Thymus (tissue), 11 donors: Measurements from ENCODE around the gene RAMP1. TPM values are rescaled to one million over a fixed set of nuclear protein-coding genes. Genes with fewer than 3 reads are reported as not detected.

Experiments used
- DNase-seq, 9 donors: peaks; one replicate each; pipeline ENCODE4 v3.0.0-alpha.2; 2013; ENCODE audit warnings: low spot score in 9 of 9, low read depth in 6 of 9, missing footprints in 1 of 9
- H3K27ac ChIP-seq, 2 donors: one replicate each; pipeline ENCODE4 v1.5.1; 2013; ENCODE audit warnings: control low read depth in 1 of 2, low read depth in 1 of 2, low read length in 1 of 2, mild to moderate bottlenecking in 1 of 2, moderate library complexity in 1 of 2
- H3K27me3 ChIP-seq, 2 donors: one replicate each; pipeline ENCODE4 v1.5.1; 2013; ENCODE audit warnings: low read length in 1 of 2; ENCODE audit not compliant: control insufficient read depth in 2 of 2, insufficient read depth in 1 of 2
- H3K36me3 ChIP-seq, 2 donors: one replicate each; pipeline ENCODE4 v1.5.1; 2013; ENCODE audit warnings: low read length in 1 of 2, mild to moderate bottlenecking in 1 of 2, moderate library complexity in 1 of 2; ENCODE audit not compliant: control insufficient read depth in 2 of 2, insufficient read depth in 2 of 2
- H3K4me1 ChIP-seq, 2 donors: one replicate each; pipeline ENCODE4 v1.5.1; 2013; ENCODE audit warnings: low read length in 2 of 2; ENCODE audit not compliant: control insufficient read depth in 2 of 2, insufficient read depth in 2 of 2
- H3K4me3 ChIP-seq, 2 donors: one replicate each; pipeline ENCODE4 v1.5.1; 2013; ENCODE audit warnings: low read length in 2 of 2, control low read depth in 1 of 2, mild to moderate bottlenecking in 1 of 2
- H3K9me3 ChIP-seq, 2 donors: one replicate each; pipeline ENCODE4 v1.5.1; 2013; ENCODE audit warnings: low read length in 1 of 2, mild to moderate bottlenecking in 1 of 2; ENCODE audit not compliant: control insufficient read depth in 2 of 2, insufficient read depth in 1 of 2
- WGBS: extraction: QIAGEN DNeasy Blood & Tissue Kit; methylation state at CpG from one replicate; pipeline ENCODE4 v1.1.7; 2013; 5-methylcytosine and 5-hydroxymethylcytosine counted together
- polyA plus RNA-seq: library from polyadenylated mRNA; stranded (reverse); fragments of 200-250 nt; gene quantifications from one replicate; pipeline ENCODE4 v1.2.3, GENCODE V29; 2013
- total RNA-seq: library from RNA; stranded (reverse); fragments of 120-200 nt; gene quantifications from one replicate; pipeline ENCODE4 v1.2.4, GENCODE V29; 2013
- donor health status: healthy.

RAMP1 gene
- total and polyA plus RNA-seq, 2 donors, result 6.3 to 32.7 TPM

DNA sequence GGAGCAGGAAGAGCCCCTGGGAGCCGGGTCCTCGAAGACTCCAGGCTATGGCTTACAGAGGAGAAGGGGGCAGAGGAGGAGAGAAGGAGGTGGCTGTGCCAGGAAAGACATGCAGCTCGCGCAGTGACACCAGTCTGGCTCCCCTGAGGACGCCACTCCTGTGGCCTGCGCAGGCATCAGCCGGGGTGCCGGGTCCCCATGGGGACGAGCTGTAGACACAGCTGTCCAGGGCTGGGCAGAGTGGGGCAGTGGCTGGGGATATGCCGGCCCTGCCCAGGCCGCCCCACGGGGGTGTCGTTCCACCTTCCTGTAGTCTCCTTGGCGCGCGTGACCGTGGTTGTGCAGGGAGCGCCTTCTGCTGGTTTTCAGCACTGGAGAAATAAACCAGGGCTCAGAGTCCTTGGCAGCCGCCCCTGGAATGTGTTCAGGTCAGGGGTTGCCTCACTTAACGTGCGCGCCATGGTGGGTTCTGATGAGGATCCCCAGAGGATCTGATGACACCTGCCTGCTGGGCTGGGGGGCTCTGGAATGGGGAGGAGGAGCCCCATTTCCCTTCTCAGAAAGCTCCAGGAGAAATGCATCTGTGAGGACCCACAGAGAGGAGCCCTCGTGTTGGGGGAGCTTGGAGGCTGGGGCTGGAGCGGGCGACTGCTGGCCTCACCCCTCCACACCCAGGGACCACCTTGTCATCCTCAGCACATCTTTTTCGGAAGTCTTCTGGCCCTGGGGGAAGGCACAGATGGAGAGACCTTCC, 26.7 kb downstream of the RAMP1 start:
- no peak for DNase-seq

DNA sequence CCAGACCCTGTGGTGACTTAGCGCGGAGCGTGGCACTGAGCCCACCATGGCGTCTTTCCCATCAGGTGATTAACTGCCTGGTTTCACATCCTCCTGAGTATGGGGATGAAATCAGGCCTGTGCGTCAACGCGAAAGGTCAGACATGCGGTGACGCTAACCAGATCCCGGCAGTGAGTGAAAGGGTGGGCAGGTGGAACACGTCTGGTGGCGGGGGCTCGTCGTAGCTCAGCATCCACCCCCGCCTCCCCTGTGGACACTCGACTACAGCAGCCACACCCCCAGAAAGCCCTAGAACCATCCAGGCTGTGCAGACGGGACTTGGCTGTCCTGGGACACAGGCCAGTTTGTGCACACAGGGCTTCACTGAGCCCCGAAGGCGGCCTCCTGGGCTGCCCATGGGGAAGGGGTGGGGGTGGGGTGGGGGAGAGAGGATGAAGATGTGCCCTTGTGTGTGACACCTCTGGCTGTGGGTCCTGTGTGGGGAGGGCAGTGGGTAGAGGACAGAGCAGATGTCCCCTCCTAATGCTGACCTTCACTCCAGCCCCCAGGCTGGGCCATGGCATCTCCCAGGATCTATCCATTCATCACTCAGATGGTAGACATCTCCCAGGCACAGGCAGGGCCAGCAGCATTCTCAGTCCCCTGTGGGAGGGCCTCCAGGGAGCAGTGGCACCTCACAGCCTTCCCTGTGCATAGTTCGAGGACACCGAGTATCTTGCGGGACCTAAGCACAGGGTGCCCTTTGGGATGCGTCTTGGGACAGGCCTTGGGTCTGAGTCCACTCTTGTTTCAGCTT, 27.5 kb downstream of the RAMP1 start:
- 96% methylated on average over 23 of the region's 23 CpGs for whole genome bisulfite sequencing
- no peak overlapping the region for H3K4me3 ChIP-seq
- no peak overlapping the region for H3K27ac ChIP-seq
- no peak for DNase-seq
- no peaks in the 10 kb centered on the region for H3K27me3 ChIP-seq
- H3K9me3 ChIP-seq, result no peaks in the 10 kb centered on the region
- H3K4me1 ChIP-seq, result no peaks in the 10 kb centered on the region
- no peaks in the 10 kb centered on the region for H3K36me3 ChIP-seq

More for the DNA sequence above, 26.7 kb downstream of the RAMP1 start:
- WGBS, result 95% methylated on average over 26 of the region's 26 CpGs
- Histone ChIP-seq H3K27ac (no peak overlapping the region), H3K9me3 (peaks cover 0 to under 1% of the 10 kb centered on the region in 2 donors), H3K27me3 (no peaks in the 10 kb centered on the region), H3K4me3 (no peak overlapping the region), H3K4me1 (no peaks in the 10 kb centered on the region), H3K36me3 (no peaks in the 10 kb centered on the region)

DNA sequence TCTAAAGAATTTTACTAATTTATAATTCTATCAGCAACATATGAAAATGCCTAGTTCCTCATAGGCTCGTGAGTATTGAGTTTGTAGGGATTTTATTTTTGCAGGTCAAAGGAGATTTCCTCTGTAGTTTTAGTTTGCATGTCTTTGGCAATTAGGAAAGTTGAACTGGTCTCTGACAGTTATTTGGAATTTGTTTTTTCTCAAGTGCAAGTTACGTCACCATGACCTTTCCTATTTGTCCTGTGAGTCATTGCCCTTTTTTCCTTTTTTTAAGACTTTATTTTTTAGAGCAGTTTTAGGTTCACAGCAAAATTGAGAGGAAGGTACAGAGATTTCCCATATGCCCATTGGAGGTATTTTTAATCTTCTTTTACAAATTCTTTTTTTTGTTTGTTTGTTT, 29.0 kb downstream of the RAMP1 start:
- H3K4me3 ChIP-seq, result no peak overlapping the region
- DNase-seq, result no peak
- H3K9me3 ChIP-seq, result no peaks in the 10 kb centered on the region
- WGBS, result 94% methylated on average over 2 of the region's 2 CpGs
- H3K27me3 ChIP-seq, result no peaks in the 10 kb centered on the region
- no peaks in the 10 kb centered on the region for H3K4me1 ChIP-seq
- no peak overlapping the region for H3K27ac ChIP-seq
- H3K36me3 ChIP-seq, result no peaks in the 10 kb centered on the region

DNA sequence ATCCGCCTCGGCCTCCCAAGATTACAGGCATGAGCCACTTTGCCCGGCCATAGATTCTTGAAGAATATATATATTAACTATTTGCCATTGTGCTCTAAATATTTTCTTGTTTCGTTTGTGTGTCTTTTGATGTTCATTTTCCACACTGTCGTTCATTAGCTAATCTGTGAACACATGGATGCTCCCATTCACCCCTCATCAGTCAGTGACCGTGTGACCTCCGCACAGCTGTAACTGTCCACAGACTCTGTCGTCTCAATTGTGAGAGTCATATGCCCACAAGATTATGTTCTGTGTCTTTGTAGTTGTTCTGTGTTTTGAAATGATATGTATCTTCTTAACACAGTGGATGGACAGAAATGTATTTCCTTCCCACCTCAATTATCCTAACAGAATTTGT, 29.6 kb downstream of the RAMP1 start:
- Histone ChIP-seq H3K27me3 (no peaks in the 10 kb centered on the region), H3K4me3 (no peak overlapping the region), H3K36me3 (no peaks in the 10 kb centered on the region), H3K9me3 (no peaks in the 10 kb centered on the region), H3K4me1 (no peaks in the 10 kb centered on the region), H3K27ac (no peak overlapping the region)
- 96% methylated on average over 8 of the region's 8 CpGs for WGBS
- DNase-seq, result no peak

DNA sequence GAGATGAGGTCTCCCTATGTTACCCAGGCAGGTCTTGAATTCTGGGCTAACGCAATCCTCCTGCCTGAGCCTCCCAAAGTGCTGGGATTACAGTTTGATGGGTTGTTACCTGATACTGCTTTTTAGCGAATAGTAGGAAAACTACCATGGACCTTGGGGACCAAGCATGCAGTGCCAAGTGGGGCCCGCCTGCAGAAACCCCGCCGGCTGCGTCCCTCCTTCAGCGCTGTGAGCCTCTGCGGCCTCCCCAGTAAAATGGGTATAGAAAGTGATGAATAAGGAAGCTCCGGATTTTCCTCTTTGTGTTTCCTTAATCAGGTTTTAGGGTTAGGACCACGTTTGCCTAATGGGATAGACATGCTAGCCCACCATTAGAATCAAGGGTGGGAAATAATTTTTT, 30.4 kb downstream of the RAMP1 start:
- no peaks in the 10 kb centered on the region for H3K36me3 ChIP-seq
- H3K27ac ChIP-seq, result no peak overlapping the region
- WGBS, result 98% methylated on average over 10 of the region's 10 CpGs
- no peaks in the 10 kb centered on the region for H3K27me3 ChIP-seq
- H3K9me3 ChIP-seq, result no peaks in the 10 kb centered on the region
- H3K4me1 ChIP-seq, result no peaks in the 10 kb centered on the region
- DNase-seq, result no peak
- no peak overlapping the region for H3K4me3 ChIP-seq

DNA sequence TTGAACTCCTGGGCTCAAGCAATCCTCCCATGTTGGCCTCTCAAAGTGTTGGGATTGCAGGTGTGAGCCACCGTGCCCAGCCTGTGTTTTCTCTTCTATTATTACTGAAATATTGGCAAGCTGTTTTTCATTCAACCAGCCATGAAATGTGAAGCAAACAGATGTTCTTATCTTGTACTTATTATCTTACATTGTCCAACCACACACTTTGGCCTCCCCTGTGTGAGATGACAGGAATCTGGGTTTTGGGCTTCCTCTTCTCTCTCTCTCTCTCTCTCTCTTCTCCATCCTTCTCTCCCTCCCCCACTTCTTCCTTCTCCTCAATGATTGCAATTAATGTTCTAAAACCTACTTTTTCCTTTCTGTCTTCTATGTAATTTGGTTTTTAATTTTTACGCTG, 33.1 kb downstream of the RAMP1 start:
- no peak for DNase-seq
- no peaks in the 10 kb centered on the region for H3K36me3 ChIP-seq
- no peaks in the 10 kb centered on the region for H3K27me3 ChIP-seq
- no peaks in the 10 kb centered on the region for H3K9me3 ChIP-seq
- H3K4me1 ChIP-seq, result no peaks in the 10 kb centered on the region
- WGBS, result 69% methylated on average over 2 of the region's 2 CpGs
- no peak overlapping the region for H3K4me3 ChIP-seq
- no peak overlapping the region for H3K27ac ChIP-seq

DNA sequence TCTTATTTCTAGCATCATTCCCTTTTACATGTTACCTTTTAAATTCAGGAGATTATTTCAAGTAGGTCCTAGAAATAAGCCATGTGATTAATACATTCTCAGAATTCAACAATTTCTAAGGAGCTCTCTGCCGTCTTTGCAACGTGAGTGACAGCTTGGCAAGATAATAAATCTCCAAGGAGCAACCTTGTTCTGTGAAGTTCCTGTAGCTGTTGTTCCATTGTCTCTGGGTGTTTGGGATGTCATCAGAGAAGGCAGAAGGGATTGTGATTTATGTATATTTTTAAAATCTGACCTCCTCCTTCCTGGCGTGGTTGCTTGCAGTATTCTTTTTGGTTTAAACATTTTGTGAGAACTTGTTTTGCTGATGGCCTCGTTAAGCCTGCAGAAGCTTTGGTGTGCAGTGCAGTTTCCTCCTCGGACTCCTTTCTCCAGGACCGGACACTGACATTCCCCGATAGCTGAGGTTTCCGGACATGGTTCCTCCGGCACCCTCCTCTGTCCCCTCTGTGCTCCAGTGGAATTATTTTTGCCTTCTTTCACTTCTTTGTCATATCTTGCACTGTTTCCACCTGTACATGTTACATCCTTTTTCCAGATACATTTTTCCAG, 33.7 kb downstream of the RAMP1 start:
- H3K27me3 ChIP-seq, result no peaks in the 10 kb centered on the region
- no peak overlapping the region for H3K27ac ChIP-seq
- no peaks in the 10 kb centered on the region for H3K36me3 ChIP-seq
- no peak overlapping the region for H3K4me3 ChIP-seq
- DNase-seq, result no peak
- H3K9me3 ChIP-seq, result no peaks in the 10 kb centered on the region
- peaks cover 0 to under 1% of the 10 kb centered on the region in 2 donors for H3K4me1 ChIP-seq
- WGBS, result 67% methylated on average over 9 of the region's 9 CpGs

DNA sequence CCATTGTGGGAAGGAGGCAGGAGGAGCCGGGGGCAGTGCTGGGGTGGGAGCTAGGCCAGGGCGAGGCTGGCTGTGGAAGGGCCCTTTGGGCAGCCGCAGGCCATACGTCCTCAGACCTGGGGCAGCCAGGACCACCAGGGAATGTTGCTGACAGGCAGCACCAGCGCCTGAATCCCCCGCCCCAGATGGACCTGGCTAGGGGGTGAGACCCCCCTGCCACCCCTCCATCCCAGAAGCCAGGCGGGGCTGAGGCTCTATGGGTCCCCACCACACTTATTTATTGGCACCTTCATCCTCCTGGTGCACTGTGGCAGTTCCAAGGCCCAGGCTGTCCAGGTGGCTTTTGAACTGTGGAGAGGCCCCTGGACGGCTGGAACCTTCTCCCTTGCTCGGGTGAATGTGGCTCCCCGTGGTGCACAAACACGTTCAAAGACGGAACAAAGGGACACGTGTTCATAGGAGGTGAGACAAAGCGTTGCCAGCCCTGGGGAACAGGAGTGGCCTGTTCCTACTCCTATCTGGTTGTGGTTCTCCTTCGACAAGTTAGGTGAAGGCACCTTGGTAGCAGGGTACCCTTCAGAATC, 35.1 kb downstream of the RAMP1 start:
- 98% methylated on average over 15 of the region's 15 CpGs for WGBS
- no peak for DNase-seq
- Histone ChIP-seq H3K9me3 (no peaks in the 10 kb centered on the region), H3K4me1 (peaks cover 3 to 9% of the 10 kb centered on the region in 2 donors), H3K4me3 (no peak overlapping the region), H3K27ac (no peak overlapping the region), H3K27me3 (no peaks in the 10 kb centered on the region), H3K36me3 (no peaks in the 10 kb centered on the region)
